H9 (cell line): ENCODE data around the gene CPT2. TPM values are rescaled to one million over a fixed set of nuclear protein-coding genes. Genes with fewer than 3 reads are reported as not detected.

Experiments used
- DNase-seq: peaks from one replicate; pipeline ENCODE4 v3.0.0-alpha.2; 2017
- H2AFZ ChIP-seq: one replicate; pipeline ENCODE4 v1.6.1; 2013; ENCODE audit warnings: mild to moderate bottlenecking, low read length, control low read depth, moderate library complexity
- H2AK5ac ChIP-seq: 2 replicates; pipeline ENCODE4 v1.6.1; 2013; ENCODE audit warnings: low read length, control low read depth, mixed read lengths; ENCODE audit not compliant: insufficient read length
- H2BK120ac ChIP-seq: one replicate; pipeline ENCODE4 v1.6.1; 2013; ENCODE audit warnings: low read depth, mild to moderate bottlenecking, low read length, control low read depth, inconsistent platforms; ENCODE audit not compliant: poor library complexity, severe bottlenecking
- H2BK12ac ChIP-seq: 2 replicates; pipeline ENCODE4 v1.6.1; 2013; ENCODE audit warnings: low read length, control low read depth, mixed read lengths, low read depth; ENCODE audit not compliant: insufficient read length
- H2BK15ac ChIP-seq: 2 replicates; pipeline ENCODE4 v1.6.1; 2013; ENCODE audit warnings: low read depth, low read length, control low read depth
- H2BK20ac ChIP-seq: one replicate; pipeline ENCODE4 v1.6.1; 2013; ENCODE audit warnings: low read depth, mild to moderate bottlenecking, low read length, control low read depth, inconsistent platforms; ENCODE audit not compliant: poor library complexity, severe bottlenecking
- H2BK5ac ChIP-seq: 2 replicates; pipeline ENCODE4 v1.6.1; 2013; ENCODE audit warnings: low read length, control low read depth, mixed read lengths; ENCODE audit not compliant: insufficient read length
- H3K14ac ChIP-seq: 2 replicates; pipeline ENCODE4 v1.6.1; 2013; ENCODE audit warnings: low read length, control low read depth; ENCODE audit not compliant: insufficient read depth
- H3K18ac ChIP-seq: 2 replicates; pipeline ENCODE4 v1.6.1; 2013; ENCODE audit warnings: low read depth, mild to moderate bottlenecking, mixed read lengths, low read length, control low read depth; ENCODE audit not compliant: insufficient read length
- H3K23ac ChIP-seq: 2 replicates; pipeline ENCODE4 v1.6.1; 2013; ENCODE audit warnings: low read length, control low read depth, mixed read lengths, low read depth; ENCODE audit not compliant: insufficient read length
- H3K23me2 ChIP-seq: 2 replicates; pipeline ENCODE4 v1.6.1; 2013; ENCODE audit warnings: low read depth, mild to moderate bottlenecking, mixed read lengths, low read length, control low read depth; ENCODE audit not compliant: insufficient read length, poor library complexity, severe bottlenecking
- H3K27ac ChIP-seq: 2 replicates; pipeline ENCODE4 v1.5.1; 2013; ENCODE audit warnings: low read length, control low read depth, mixed read lengths, low read depth; ENCODE audit not compliant: insufficient read length
- H3K27me3 ChIP-seq: 2 replicates; pipeline ENCODE4 v1.6.1; 2013; ENCODE audit warnings: low read length, control low read depth, inconsistent platforms; ENCODE audit not compliant: insufficient read depth
- H3K4ac ChIP-seq: 2 replicates; pipeline ENCODE4 v1.6.1; 2013; ENCODE audit warnings: low read depth, mild to moderate bottlenecking, control low read depth, inconsistent platforms, low read length, moderate library complexity
- H3K4me1 ChIP-seq: 2 replicates; pipeline ENCODE4 v1.6.1; 2013; ENCODE audit warnings: low read length, control low read depth, inconsistent platforms; ENCODE audit not compliant: insufficient read depth
- H3K4me2 ChIP-seq: 2 replicates; pipeline ENCODE4 v1.6.1; 2013; ENCODE audit warnings: low read length, control low read depth, mixed read lengths; ENCODE audit not compliant: insufficient read length, insufficient read depth
- H3K56ac ChIP-seq: 2 replicates; pipeline ENCODE4 v1.6.1; 2013; ENCODE audit warnings: low read depth, mild to moderate bottlenecking, mixed read lengths, low read length, control low read depth; ENCODE audit not compliant: insufficient read length
- H3K79me1 ChIP-seq: 2 replicates; pipeline ENCODE4 v1.6.1; 2013; ENCODE audit warnings: low read depth, mild to moderate bottlenecking, moderate library complexity, low read length, control low read depth, inconsistent platforms; ENCODE audit not compliant: insufficient read depth, poor library complexity, severe bottlenecking
- H3K79me2 ChIP-seq: 2 replicates; pipeline ENCODE4 v1.6.1; 2013; ENCODE audit warnings: low read length, control low read depth, inconsistent platforms; ENCODE audit not compliant: insufficient read depth
- H3K9ac ChIP-seq: 2 replicates; pipeline ENCODE4 v1.6.1; 2013; ENCODE audit warnings: low read length, control low read depth, mixed read lengths; ENCODE audit not compliant: insufficient read length; ENCODE audit errors: extremely low read depth
- H3K9me3 ChIP-seq: one replicate; pipeline ENCODE4 v1.6.1; 2013; ENCODE audit warnings: low read depth, low read length, inconsistent platforms; ENCODE audit not compliant: control insufficient read depth
- H3T11ph ChIP-seq: one replicate; pipeline ENCODE4 v1.6.1; 2013; ENCODE audit warnings: mild to moderate bottlenecking, low read length, control low read depth, inconsistent platforms
- H4K20me1 ChIP-seq: one replicate; pipeline ENCODE4 v1.6.1; 2013; ENCODE audit not compliant: control insufficient read depth, insufficient read length, insufficient read depth
- H4K5ac ChIP-seq: 2 replicates; pipeline ENCODE4 v1.6.1; 2013; ENCODE audit warnings: low read depth, mild to moderate bottlenecking, mixed read lengths, low read length, control low read depth; ENCODE audit not compliant: insufficient read length
- H4K8ac ChIP-seq: replicated peaks from 2 replicates; pipeline ENCODE4 v1.6.1; 2013; ENCODE audit warnings: low read length, control low read depth, mixed read lengths, low read depth; ENCODE audit not compliant: insufficient read length
- H4K91ac ChIP-seq: 2 replicates; pipeline ENCODE4 v1.6.1; 2013; ENCODE audit warnings: low read depth, mild to moderate bottlenecking, moderate library complexity, mixed read lengths, low read length, control low read depth; ENCODE audit not compliant: insufficient read length
- H3K27ac Mint-ChIP-seq, 3 experiments: 2 replicates in 2 of 3; 3 replicates in 1 of 3; pipeline ENCODE4 v1.8.0; 2020 to 2021; ENCODE audit warnings: mixed read lengths in 3 of 3, mild to moderate bottlenecking in 1 of 3, moderate library complexity in 1 of 3
- H3K27me3 Mint-ChIP-seq: 2 replicates; pipeline ENCODE4 v1.8.0; 2021; ENCODE audit warnings: low read depth, mild to moderate bottlenecking, moderate library complexity, mixed read lengths
- H3K36me3 Mint-ChIP-seq, 3 experiments: 2 replicates in 2 of 3; 3 replicates in 1 of 3; pipeline ENCODE4 v1.8.0; 2020 to 2021; ENCODE audit warnings: low read depth in 3 of 3, mixed read lengths in 3 of 3; ENCODE audit not compliant: insufficient read depth in 1 of 3
- H3K4me1 Mint-ChIP-seq, 2 experiments: 2 replicates each; pipeline ENCODE4 v1.8.0; 2020; ENCODE audit warnings: mixed read lengths in 2 of 2
- H3K4me3 Mint-ChIP-seq, 2 experiments: 2 replicates in 1 of 2; 3 replicates in 1 of 2; pipeline ENCODE4 v1.8.0; 2020 to 2021; ENCODE audit warnings: mild to moderate bottlenecking in 2 of 2, mixed read lengths in 2 of 2, moderate library complexity in 1 of 2
- H3K9me3 Mint-ChIP-seq, 2 experiments: 2 replicates in 1 of 2; 3 replicates in 1 of 2; pipeline ENCODE4 v1.8.0; 2020; ENCODE audit warnings: mild to moderate bottlenecking in 2 of 2, mixed read lengths in 2 of 2, moderate library complexity in 1 of 2
- CTCF ChIP-seq: fragments of 200-600 bp; sonication (generic); conservative IDR thresholded peaks from 3 replicates; pipeline ENCODE4 v1.8.0; 2021; ENCODE audit warnings: antibody characterized with exemption, mild to moderate bottlenecking
- WGBS: extraction: QIAGEN DNeasy Blood & Tissue Kit; methylation state at CpG from one replicate; pipeline ENCODE4 v1.1.7; 2013; ENCODE audit warnings: missing lambda C conversion rate, low lambda C conversion rate, mixed read lengths; ENCODE audit not compliant: insufficient read length; ENCODE audit errors: extremely low coverage; 5-methylcytosine and 5-hydroxymethylcytosine counted together
- total RNA-seq: library from RNA; stranded (reverse); gene quantifications from 2 replicates; pipeline ENCODE4 v1.2.1, GENCODE V29; 2021

The CPT2 gene
- total RNA-seq, 1 experiment from 2014 or later: 33.2 TPM

GRCh38 chr1:53219711-53220110 is 23.1 kb downstream of the CPT2 start:
- no peak overlapping the region for H3K23ac ChIP-seq
- H4K8ac ChIP-seq: no peak overlapping the region
- no peaks in the 10 kb centered on the region for H3K79me2 ChIP-seq
- H2BK120ac ChIP-seq: no peak overlapping the region
- H3K27ac ChIP-seq: no peak overlapping the region
- H2AFZ ChIP-seq: no peak overlapping the region
- H3K18ac ChIP-seq: no peak overlapping the region
- no peak overlapping the region for H3K56ac ChIP-seq
- DNase-seq: no peak
- no peak overlapping the region for H4K91ac ChIP-seq
- no peak overlapping the region for H2BK5ac ChIP-seq
- H2BK15ac ChIP-seq: no peak overlapping the region
- peak overlapping the region; percentile 46 for H3K4me2 ChIP-seq
- H3T11ph ChIP-seq: no peak overlapping the region
- H2BK12ac ChIP-seq: no peak overlapping the region
- H3K9me3 ChIP-seq: no peaks in the 10 kb centered on the region
- H2BK20ac ChIP-seq: no peak overlapping the region
- no peak overlapping the region for H2AK5ac ChIP-seq
- Mint-ChIP-seq H3K36me3 (peaks cover 0 to 25% (median 15%) of the 10 kb centered on the region in 3 experiments; a peak in 6 of 7 replicates), H3K27me3 (no peaks in the 10 kb centered on the region), H3K27ac (peak overlapping the region in 2 of 3 experiments; percentile 60 to 99; a peak in 4 of 7 replicates), H3K4me3 (peak overlapping the region; percentile 88 to 93), H3K9me3 (no peaks in the 10 kb centered on the region), H3K4me1 (peaks cover 14 to 20% of the 10 kb centered on the region in 2 experiments)
- no CpG with 5 or more reads among the region's 8 CpGs for WGBS
- no peak overlapping the region for H3K14ac ChIP-seq
- no peaks in the 10 kb centered on the region for H3K27me3 ChIP-seq
- H3K4me1 ChIP-seq: 0 out of 2 replicates have a peak, but pooled peaks cover 3% of the 10 kb centered on the region
- no peak overlapping the region for H4K5ac ChIP-seq
- H4K20me1 ChIP-seq: no peaks in the 10 kb centered on the region
- peaks cover 4% of the 10 kb centered on the region for H3K23me2 ChIP-seq
- peak overlapping the region; percentile 15 for H3K9ac ChIP-seq
- TF ChIP-seq CTCF: no peak
- no peaks in the 10 kb centered on the region for H3K79me1 ChIP-seq
- no peak overlapping the region for H3K4ac ChIP-seq
